Neuronal stem cell (in vitro differentiated cells): ENCODE measurements around the gene MRPS26.
A peak's percentile ranks its signal among the peaks of the same experiment; 100 is the strongest.
"Not testable (repeated sequence)": the region's sequence is repeated elsewhere in the genome, so short reads cannot be mapped to it uniquely, and the experiment has no call there.

Source experiments
- DNase-seq: peaks from one replicate; pipeline ENCODE4 v3.0.0-alpha.2; 2013; ENCODE audit warnings: low spot score
- H2AFZ ChIP-seq: one replicate; pipeline ENCODE4 v1.6.1; 2013; ENCODE audit warnings: mild to moderate bottlenecking, low read length, inconsistent platforms
- H2AK5ac ChIP-seq: 2 replicates; pipeline ENCODE4 v1.6.1; 2013; ENCODE audit warnings: low read depth, mild to moderate bottlenecking, inconsistent platforms, low read length, moderate library complexity, mixed read lengths
- H2BK120ac ChIP-seq: 2 replicates; pipeline ENCODE4 v1.6.1; 2013; ENCODE audit warnings: low read depth, mild to moderate bottlenecking, inconsistent platforms, low read length, moderate library complexity, mixed read lengths
- H2BK12ac ChIP-seq: one replicate; pipeline ENCODE4 v1.6.1; 2013; ENCODE audit warnings: low read length, inconsistent platforms
- H2BK15ac ChIP-seq: 2 replicates; pipeline ENCODE4 v1.6.1; 2013; ENCODE audit warnings: mild to moderate bottlenecking, low read length, inconsistent platforms, mixed read lengths
- H2BK5ac ChIP-seq: one replicate; pipeline ENCODE4 v1.6.1; 2013; ENCODE audit warnings: inconsistent platforms, mild to moderate bottlenecking, low read length, moderate library complexity
- H3K14ac ChIP-seq: one replicate; pipeline ENCODE4 v1.6.1; 2013; ENCODE audit warnings: low read length, inconsistent platforms
- H3K18ac ChIP-seq: 2 replicates; pipeline ENCODE4 v1.6.1; 2013; ENCODE audit warnings: low read length, inconsistent platforms
- H3K23ac ChIP-seq: 2 replicates; pipeline ENCODE4 v1.6.1; 2013; ENCODE audit warnings: low read depth, mild to moderate bottlenecking, mixed read lengths, low read length, inconsistent platforms; ENCODE audit not compliant: poor library complexity
- H3K27ac ChIP-seq: replicated peaks from 3 replicates; pipeline ENCODE4 v1.5.1; 2013; ENCODE audit warnings: low read length, inconsistent platforms
- H3K27me3 ChIP-seq, 3 experiments: 2 replicates each; pipeline ENCODE4 v1.6.1; 2013; ENCODE audit warnings: low read length in 3 of 3, mild to moderate bottlenecking in 2 of 3, inconsistent platforms in 1 of 3, low read depth in 1 of 3, mixed read lengths in 1 of 3, moderate library complexity in 1 of 3; ENCODE audit not compliant: control insufficient read depth in 3 of 3, insufficient read depth in 3 of 3
- H3K36me3 ChIP-seq, 2 donors: replicated peaks in 1 of 2; 2 replicates each; pipeline ENCODE4 v1.6.1; 2013; ENCODE audit warnings: low read length in 2 of 2; ENCODE audit not compliant: control insufficient read depth in 2 of 2, insufficient read depth in 2 of 2
- H3K4ac ChIP-seq: 2 replicates; pipeline ENCODE4 v1.6.1; 2013; ENCODE audit warnings: inconsistent platforms, mild to moderate bottlenecking, low read length, moderate library complexity
- H3K4me1 ChIP-seq, 2 donors: 1 replicate in 1 of 2; 2 replicates in 1 of 2; pipeline ENCODE4 v1.6.1; 2013; ENCODE audit warnings: low read length in 2 of 2, low read depth in 1 of 2; ENCODE audit not compliant: control insufficient read depth in 2 of 2, insufficient read depth in 1 of 2
- H3K4me2 ChIP-seq: one replicate; pipeline ENCODE4 v1.6.1; 2013; ENCODE audit warnings: mild to moderate bottlenecking, low read length, inconsistent platforms; ENCODE audit not compliant: insufficient read depth, poor library complexity, severe bottlenecking
- H3K4me3 ChIP-seq, 2 donors: 2 replicates each; pipeline ENCODE4 v1.5.1; 2013; ENCODE audit warnings: low read length in 2 of 2, mild to moderate bottlenecking in 2 of 2, inconsistent platforms in 1 of 2, moderate library complexity in 1 of 2
- H3K79me1 ChIP-seq: one replicate; pipeline ENCODE4 v1.6.1; 2013; ENCODE audit warnings: low read depth, mild to moderate bottlenecking, inconsistent platforms, low read length, moderate library complexity
- H3K9ac ChIP-seq: one replicate; pipeline ENCODE4 v1.6.1; 2013; ENCODE audit warnings: mild to moderate bottlenecking, low read depth, low read length, inconsistent platforms; ENCODE audit not compliant: poor library complexity
- H3K9me3 ChIP-seq, 2 donors: replicated peaks in 1 of 2; 2 replicates each; pipeline versions ENCODE3 to v1.6.1; 2013; ENCODE audit warnings: low read length in 2 of 2, mild to moderate bottlenecking in 2 of 2, inconsistent platforms in 1 of 2, low read depth in 1 of 2, mixed read lengths in 1 of 2, moderate library complexity in 1 of 2; ENCODE audit not compliant: control insufficient read depth in 2 of 2, insufficient read depth in 1 of 2
- H4K8ac ChIP-seq: one replicate; pipeline ENCODE4 v1.6.1; 2013; ENCODE audit warnings: low read depth, mild to moderate bottlenecking, inconsistent platforms, low read length, moderate library complexity
- H4K91ac ChIP-seq: one replicate; pipeline ENCODE4 v1.6.1; 2013; ENCODE audit warnings: low read length, low read depth, mild to moderate bottlenecking, inconsistent platforms; ENCODE audit not compliant: poor library complexity
- WGBS, 2 donors: extraction: QIAGEN DNeasy Blood & Tissue Kit; methylation state at CpG; one replicate each; pipeline ENCODE4 v1.1.7; 2013; ENCODE audit warnings: missing lambda C conversion rate in 2 of 2, mixed read lengths in 1 of 2; ENCODE audit not compliant: insufficient read length in 2 of 2, insufficient replicate concordance in 1 of 2; ENCODE audit errors: extremely low coverage in 2 of 2; 5-methylcytosine and 5-hydroxymethylcytosine counted together

Gene MRPS26

GRCh38 chr20:3051385-3052019 lies 5.7 kb downstream of the MRPS26 start:
- no peak overlapping the region for H2AFZ ChIP-seq
- no peak overlapping the region for H3K18ac ChIP-seq
- no peaks in the 10 kb centered on the region for H3K9me3 ChIP-seq
- no peak overlapping the region for H2AK5ac ChIP-seq
- H2BK15ac ChIP-seq, result no peak overlapping the region
- WGBS, 2 donors, result no CpG with 5 or more reads among the region's 7 CpGs
- peak overlapping the region; percentile 4 for H3K9ac ChIP-seq
- no peak overlapping the region for H3K4ac ChIP-seq
- H2BK5ac ChIP-seq, result no peak overlapping the region
- H3K27me3 ChIP-seq, result no peaks in the 10 kb centered on the region
- H3K4me2 ChIP-seq, result no peak overlapping the region
- H3K4me3 ChIP-seq, result no peak overlapping the region
- no peak overlapping the region for H4K8ac ChIP-seq
- no peak overlapping the region for H3K23ac ChIP-seq
- H3K4me1 ChIP-seq, result peaks cover 0 to 3% of the 10 kb centered on the region in 2 donors
- no peak for DNase-seq
- H3K79me1 ChIP-seq, result peaks cover 2% of the 10 kb centered on the region
- H3K27ac ChIP-seq, result no peak overlapping the region
- H3K36me3 ChIP-seq, result peaks cover 19 to 33% of the 10 kb centered on the region in 2 donors
- H2BK120ac ChIP-seq, result no peak overlapping the region
- H2BK12ac ChIP-seq, result no peak overlapping the region
- H3K14ac ChIP-seq, result no peak overlapping the region
- H4K91ac ChIP-seq, result no peak overlapping the region

GRCh38 chr20:3059489-3059888 lies 13.6 kb downstream of the MRPS26 start:
- peak overlapping the region; percentile 64 for H3K18ac ChIP-seq
- no peak overlapping the region for H2BK15ac ChIP-seq
- no peak overlapping the region for H3K27ac ChIP-seq
- no peak for DNase-seq
- no CpG with 5 or more reads among the region's 3 CpGs for WGBS, 2 donors
- peak overlapping the region; percentile 32 for H2AK5ac ChIP-seq
- H2BK5ac ChIP-seq, result no peak overlapping the region
- no peak overlapping the region for H3K4ac ChIP-seq
- no peaks in the 10 kb centered on the region for H3K36me3 ChIP-seq
- peak overlapping the region; percentile 31 for H3K14ac ChIP-seq
- no peak overlapping the region for H3K23ac ChIP-seq
- no peak overlapping the region for H3K9ac ChIP-seq
- H4K91ac ChIP-seq, result no peak overlapping the region
- H2BK120ac ChIP-seq, result no peak overlapping the region
- H3K4me2 ChIP-seq, result no peak overlapping the region
- H3K27me3 ChIP-seq, result no peaks in the 10 kb centered on the region
- no peak overlapping the region for H4K8ac ChIP-seq
- no peaks in the 10 kb centered on the region for H3K4me1 ChIP-seq
- H2BK12ac ChIP-seq, result peak overlapping the region; percentile 84
- no peaks in the 10 kb centered on the region for H3K9me3 ChIP-seq
- peak overlapping the region in 1 of 2 donors; percentile 44 for H3K4me3 ChIP-seq
- no peaks in the 10 kb centered on the region for H3K79me1 ChIP-seq
- no peak overlapping the region for H2AFZ ChIP-seq

GRCh38 chr20:3064119-3064518 lies 18.3 kb downstream of the MRPS26 start:
- not testable (repeated sequence) for H2BK5ac ChIP-seq, H2BK120ac ChIP-seq, H3K27ac ChIP-seq, H3K4me3 ChIP-seq, H3K9me3 ChIP-seq, H3K18ac ChIP-seq, DNase-seq, H3K27me3 ChIP-seq, H3K4ac ChIP-seq, H3K4me2 ChIP-seq, H3K14ac ChIP-seq, H2BK12ac ChIP-seq, H3K79me1 ChIP-seq, H2BK15ac ChIP-seq, H3K23ac ChIP-seq, H2AFZ ChIP-seq, H3K4me1 ChIP-seq, H4K91ac ChIP-seq, H3K36me3 ChIP-seq, H4K8ac ChIP-seq, H2AK5ac ChIP-seq, H3K9ac ChIP-seq
- no CpG with 5 or more reads among the region's 6 CpGs for WGBS, 2 donors

- no peak overlapping the region for H3K9ac ChIP-seq
- H3K9me3 ChIP-seq, result no peaks in the 10 kb centered on the region
- H3K4me1 ChIP-seq, result peaks cover 0 to 5% of the 10 kb centered on the region in 2 donors
- H3K36me3 ChIP-seq, result no peaks in the 10 kb centered on the region
- no peak overlapping the region for H2AFZ ChIP-seq
- H3K27me3 ChIP-seq, result peaks cover 10 to 19% (median 12%) of the 10 kb centered on the region in 3 experiments
- no peak overlapping the region for H2BK5ac ChIP-seq
- no peak overlapping the region for H3K27ac ChIP-seq
- H2BK120ac ChIP-seq, result no peak overlapping the region
- no peak overlapping the region for H3K18ac ChIP-seq
- H2AK5ac ChIP-seq, result no peak overlapping the region
- DNase-seq, result no peak
- no peak overlapping the region for H3K14ac ChIP-seq
- no CpG with 5 or more reads among the region's 23 CpGs for WGBS, 2 donors
- H2BK15ac ChIP-seq, result no peak overlapping the region
- no peak overlapping the region for H3K4ac ChIP-seq
- no peak overlapping the region for H2BK12ac ChIP-seq
- H3K23ac ChIP-seq, result no peak overlapping the region
- no peak overlapping the region for H3K4me3 ChIP-seq
- no peak overlapping the region for H4K91ac ChIP-seq
- H3K79me1 ChIP-seq, result peaks cover 3% of the 10 kb centered on the region
- no peak overlapping the region for H3K4me2 ChIP-seq
- H4K8ac ChIP-seq, result no peak overlapping the region
Measured at GRCh38 chr20:3067139-3068014, 21.5 kb downstream of the MRPS26 start.
